T-helper 17 cell (primary cell): ENCODE results near the gene PRRG4. TPM values are rescaled to one million over a fixed set of nuclear protein-coding genes. Genes with fewer than 3 reads are reported as not detected.
A peak's percentile ranks its signal among the peaks of the same experiment; 100 is the strongest.
"Not testable (repeated sequence)": the region's sequence is repeated elsewhere in the genome, so short reads cannot be mapped to it uniquely, and the experiment has no call there.

ENCODE experiments used
- ATAC-seq: fragments of 150-1000 bp; cut with Tn5 transposase; 2 replicates; pipeline ENCODE4 v1.10.0; 2021; ENCODE audit warnings: mild to moderate bottlenecking, moderate library complexity
- DNase-seq, 3 donors: peaks; one replicate each; pipeline versions ENCODE4 v3.0.0 to v3.0.0-alpha.2; 2020 to 2021
- H3K9me3 ChIP-seq: one replicate; pipeline ENCODE4 v1.7.0; 2013; ENCODE audit warnings: low read length, mild to moderate bottlenecking; ENCODE audit not compliant: control insufficient read depth, poor library complexity, severe bottlenecking
- H3K27ac Mint-ChIP-seq: one replicate; pipeline ENCODE4 v1.8.0; 2022; ENCODE audit warnings: mild to moderate bottlenecking, moderate library complexity, mixed read lengths
- H3K27me3 Mint-ChIP-seq: one replicate; pipeline ENCODE4 v1.8.0; 2022; ENCODE audit warnings: mixed read lengths
- H3K36me3 Mint-ChIP-seq: one replicate; pipeline ENCODE4 v1.8.0; 2022; ENCODE audit warnings: low read depth, mixed read lengths
- H3K4me1 Mint-ChIP-seq: one replicate; pipeline ENCODE4 v1.8.0; 2022; ENCODE audit warnings: mild to moderate bottlenecking, mixed read lengths
- H3K4me3 Mint-ChIP-seq: one replicate; pipeline ENCODE4 v1.8.0; 2022; ENCODE audit warnings: mild to moderate bottlenecking, moderate library complexity, mixed read lengths
- total RNA-seq, 4 donors: library from RNA in 2 of 4; stranded (reverse) in 2 of 4; gene quantifications; one replicate each; pipeline ENCODE4 v1.2.3 and lab custom pipeline; 2022 to 2026

Gene PRRG4
- total RNA-seq, 2 donors from 2014 or later = 0.07 TPM; not detected in 1

DNA sequence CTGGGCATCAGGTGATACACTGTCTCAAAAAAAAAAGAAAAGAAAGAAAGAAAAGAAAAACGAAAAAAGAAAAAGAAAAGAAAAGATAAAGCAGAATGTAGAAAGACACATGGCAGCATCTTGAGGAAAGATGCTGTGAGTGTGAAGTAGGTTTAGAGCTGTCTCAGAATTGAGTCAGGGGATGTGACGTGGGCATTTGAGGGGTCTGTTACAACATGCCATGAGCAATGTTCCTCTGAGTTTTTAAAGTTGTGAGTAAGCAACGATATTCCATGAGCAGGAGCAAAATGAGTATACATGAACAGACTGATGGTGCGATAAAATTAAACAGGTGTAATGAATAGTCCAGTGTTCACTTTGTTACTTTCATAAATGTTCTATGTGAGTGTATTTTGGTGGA, 51.6 kb downstream of the PRRG4 start:
- no peak overlapping the region for H3K4me3 Mint-ChIP-seq
- no peaks in the 10 kb centered on the region for H3K9me3 ChIP-seq

DNA sequence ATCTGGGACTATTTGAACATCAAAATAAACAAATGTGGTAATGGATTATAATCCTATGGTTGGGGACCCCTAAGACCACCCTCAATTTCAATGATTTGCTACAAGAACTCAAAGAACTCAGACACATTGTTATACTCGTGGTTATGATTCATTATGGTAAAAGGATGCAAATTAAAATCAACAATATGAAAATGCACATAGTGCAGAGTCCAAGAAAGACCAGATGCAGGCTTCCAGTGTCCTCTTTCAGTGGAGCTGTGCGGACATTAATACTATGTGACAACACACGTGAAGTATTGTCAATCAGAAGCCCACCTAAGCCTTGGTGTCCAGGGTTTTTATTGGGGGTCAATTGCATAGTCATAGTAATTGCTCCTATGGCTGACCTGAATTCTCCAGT, 53.7 kb downstream of the PRRG4 start:
- H3K4me1 Mint-ChIP-seq = peaks cover 2% of the 10 kb centered on the region
- H3K4me3 Mint-ChIP-seq = no peak overlapping the region
- ATAC-seq = no peak
- peaks cover 9% of the 10 kb centered on the region for H3K27me3 Mint-ChIP-seq
- DNase-seq = no peak
- peaks cover 4% of the 10 kb centered on the region for H3K36me3 Mint-ChIP-seq
- H3K27ac Mint-ChIP-seq = no peak overlapping the region
- H3K9me3 ChIP-seq = no peaks in the 10 kb centered on the region

More for the DNA sequence above, 51.6 kb downstream of the PRRG4 start:
- ATAC-seq = no peak
- peaks cover 5% of the 10 kb centered on the region for H3K36me3 Mint-ChIP-seq
- peaks cover 2% of the 10 kb centered on the region for H3K4me1 Mint-ChIP-seq
- H3K27ac Mint-ChIP-seq = no peak overlapping the region
- H3K27me3 Mint-ChIP-seq = peaks cover 11% of the 10 kb centered on the region
- no peak for DNase-seq

DNA sequence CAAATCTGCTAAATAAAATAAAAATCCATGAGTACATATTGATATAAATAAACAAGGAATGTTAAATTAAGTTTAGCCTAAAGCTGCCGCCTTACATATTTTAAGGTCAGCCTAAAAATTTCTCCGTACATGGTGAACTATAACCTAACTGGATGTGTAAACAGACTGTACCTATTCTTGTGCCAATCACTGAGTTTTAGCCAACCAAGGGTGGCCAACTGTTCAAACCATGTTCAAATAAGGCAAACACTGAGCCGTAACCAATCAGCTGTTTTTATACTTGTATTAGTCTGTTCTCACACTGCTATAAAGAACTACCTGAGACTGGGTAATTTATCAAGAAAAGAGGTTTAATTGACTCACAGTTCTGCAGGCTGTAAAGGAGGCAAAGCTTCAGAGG, 54.3 kb downstream of the PRRG4 start:
- H3K36me3 Mint-ChIP-seq = peaks cover 4% of the 10 kb centered on the region
- no peak overlapping the region for H3K27ac Mint-ChIP-seq
- no peak for ATAC-seq
- no peaks in the 10 kb centered on the region for H3K9me3 ChIP-seq
- H3K4me3 Mint-ChIP-seq = no peak overlapping the region
- no peak for DNase-seq
- peaks cover 9% of the 10 kb centered on the region for H3K27me3 Mint-ChIP-seq
- H3K4me1 Mint-ChIP-seq = peaks cover 2% of the 10 kb centered on the region

DNA sequence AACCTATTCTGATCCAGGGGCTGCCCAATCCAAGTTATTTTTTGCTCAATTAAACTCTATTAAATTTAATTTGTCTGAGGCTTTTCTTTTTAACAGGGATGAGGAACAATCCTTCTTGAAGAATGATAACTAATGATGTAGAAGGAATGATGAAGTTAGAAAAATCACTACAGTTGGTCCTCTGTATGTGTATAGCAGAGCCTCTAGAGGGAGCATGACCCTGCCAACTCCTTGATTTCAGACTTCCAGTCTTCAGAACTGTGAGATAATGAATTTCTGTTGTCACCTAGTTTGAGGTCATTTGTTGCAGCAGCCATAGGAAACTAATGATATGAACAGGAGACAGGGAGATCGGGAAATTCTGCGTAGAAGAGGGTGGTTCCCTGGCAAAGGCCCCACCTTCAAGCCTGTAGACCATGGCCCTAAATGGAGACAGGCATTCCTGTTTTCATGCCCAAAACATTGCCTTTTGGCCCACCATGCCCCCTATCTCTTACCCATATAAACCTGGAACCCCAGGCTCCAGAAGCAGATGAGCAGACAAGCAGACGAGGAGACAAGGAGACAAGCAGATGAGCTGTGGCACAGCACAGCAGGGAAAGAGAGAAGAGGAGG, 55.1 kb downstream of the PRRG4 start:
- DNase-seq (no peak), ATAC-seq (peak; percentile 60)
- peaks cover 2% of the 10 kb centered on the region for H3K4me1 Mint-ChIP-seq
- H3K27me3 Mint-ChIP-seq = peaks cover 9% of the 10 kb centered on the region
- no peak overlapping the region for H3K27ac Mint-ChIP-seq
- H3K4me3 Mint-ChIP-seq = no peak overlapping the region
- no peaks in the 10 kb centered on the region for H3K9me3 ChIP-seq
- peaks cover 4% of the 10 kb centered on the region for H3K36me3 Mint-ChIP-seq

DNA sequence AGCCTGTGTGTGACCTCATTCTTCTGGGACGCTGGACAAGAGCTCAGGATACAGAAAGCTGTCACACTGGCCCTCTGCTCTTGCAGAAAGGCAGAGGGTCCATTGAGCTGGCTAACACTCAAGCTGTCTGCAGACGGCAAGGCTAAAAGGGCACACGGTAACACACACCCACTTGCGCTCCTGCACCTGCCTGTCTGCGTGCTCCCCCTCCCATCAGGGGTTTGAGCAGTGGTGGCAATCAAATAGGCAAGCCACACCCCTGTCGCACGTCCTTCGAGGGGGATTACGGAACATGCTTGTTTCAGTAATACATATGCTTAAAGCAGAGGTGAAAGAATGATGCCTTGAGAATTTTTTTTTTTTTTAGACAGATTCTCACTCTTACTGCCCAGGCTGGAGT, 55.8 kb downstream of the PRRG4 start:
- Mint-ChIP-seq H3K4me1 (peaks cover 2% of the 10 kb centered on the region), H3K4me3 (no peak overlapping the region), H3K27me3 (peaks cover 9% of the 10 kb centered on the region), H3K36me3 (peaks cover 4% of the 10 kb centered on the region), H3K27ac (no peak overlapping the region)
- H3K9me3 ChIP-seq = no peaks in the 10 kb centered on the region
- ATAC-seq (no peak), DNase-seq (no peak)

DNA sequence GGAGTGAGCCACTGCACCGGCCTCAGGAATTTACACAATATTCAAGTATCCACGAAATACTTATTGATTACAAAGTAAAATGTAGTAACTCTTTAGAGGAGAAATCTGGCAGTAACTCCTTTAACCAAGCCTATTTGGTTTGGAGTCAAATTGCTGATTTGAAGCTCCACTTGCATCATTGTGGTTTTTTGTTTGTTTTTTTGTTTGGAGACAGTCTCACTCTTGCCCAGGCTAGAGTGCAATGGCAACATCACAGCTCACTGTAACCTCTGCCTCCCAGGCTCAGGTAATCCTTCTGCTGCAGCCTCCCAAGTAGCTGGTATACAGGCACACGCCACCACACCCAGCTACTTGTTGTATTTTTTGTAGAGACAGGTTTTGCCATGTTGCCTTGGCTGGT, 56.5 kb downstream of the PRRG4 start:
- ATAC-seq (no peak), DNase-seq (no peak)
- H3K9me3 ChIP-seq = no peaks in the 10 kb centered on the region
- Mint-ChIP-seq H3K27me3 (peaks cover 4% of the 10 kb centered on the region), H3K27ac (no peak overlapping the region), H3K4me1 (peaks cover 2% of the 10 kb centered on the region), H3K36me3 (peaks cover 3% of the 10 kb centered on the region), H3K4me3 (no peak overlapping the region)

DNA sequence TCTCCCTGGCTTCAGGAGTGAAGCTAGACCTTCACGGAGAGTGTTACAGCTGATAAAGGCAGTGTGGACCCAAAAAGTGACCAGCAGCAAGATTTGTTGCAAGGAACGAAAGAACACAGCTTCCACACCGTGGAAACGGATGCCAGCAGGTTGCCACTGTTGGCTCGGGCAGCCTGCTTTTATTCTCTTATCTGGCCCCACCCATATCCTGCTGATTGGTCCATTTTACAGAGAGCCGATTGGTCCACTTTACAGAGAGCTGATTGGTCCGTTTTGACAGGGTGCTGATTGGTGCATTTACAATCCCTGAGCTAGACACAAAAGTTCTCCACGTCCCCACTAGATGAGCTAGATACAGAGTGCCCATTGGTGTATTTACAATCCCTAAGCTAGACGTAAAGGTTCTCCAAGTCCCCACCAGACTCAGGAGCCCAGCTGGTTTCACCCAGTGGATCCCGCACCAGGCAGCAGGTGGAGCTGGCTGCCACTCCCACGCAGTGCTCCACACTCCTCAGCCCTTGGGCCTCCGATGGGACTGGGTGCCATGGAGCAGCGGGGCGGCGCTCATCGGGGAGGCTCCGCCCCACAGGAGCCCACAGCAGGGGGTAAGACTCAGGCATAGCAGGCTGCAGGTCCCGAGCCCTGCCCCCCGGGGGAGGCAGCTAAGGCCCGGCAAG, 58.1 kb downstream of the PRRG4 start:
- H3K27me3 Mint-ChIP-seq, H3K4me1 Mint-ChIP-seq, H3K4me3 Mint-ChIP-seq, ATAC-seq, DNase-seq, H3K36me3 Mint-ChIP-seq, H3K27ac Mint-ChIP-seq, H3K9me3 ChIP-seq: not testable (repeated sequence)

DNA sequence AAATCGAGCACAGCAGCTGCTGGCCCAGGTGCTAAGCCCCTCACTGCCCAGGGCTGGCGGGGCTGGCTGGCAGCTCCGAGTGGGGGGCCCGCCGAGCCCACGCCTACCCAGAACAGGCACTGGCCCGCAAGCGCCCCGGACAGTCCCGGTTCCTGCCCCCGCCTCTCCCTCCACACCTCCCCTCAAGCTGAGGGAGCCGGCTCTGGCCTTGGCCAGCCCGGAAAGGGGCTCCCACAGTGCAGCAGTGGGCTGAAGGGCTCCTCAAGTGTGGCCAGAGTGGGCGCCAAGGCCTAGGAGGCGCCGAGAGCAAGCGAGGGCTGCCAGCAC, 58.6 kb downstream of the PRRG4 start:
- not testable (repeated sequence) for H3K4me3 Mint-ChIP-seq, H3K4me1 Mint-ChIP-seq, DNase-seq, ATAC-seq, H3K36me3 Mint-ChIP-seq, H3K9me3 ChIP-seq, H3K27me3 Mint-ChIP-seq, H3K27ac Mint-ChIP-seq

DNA sequence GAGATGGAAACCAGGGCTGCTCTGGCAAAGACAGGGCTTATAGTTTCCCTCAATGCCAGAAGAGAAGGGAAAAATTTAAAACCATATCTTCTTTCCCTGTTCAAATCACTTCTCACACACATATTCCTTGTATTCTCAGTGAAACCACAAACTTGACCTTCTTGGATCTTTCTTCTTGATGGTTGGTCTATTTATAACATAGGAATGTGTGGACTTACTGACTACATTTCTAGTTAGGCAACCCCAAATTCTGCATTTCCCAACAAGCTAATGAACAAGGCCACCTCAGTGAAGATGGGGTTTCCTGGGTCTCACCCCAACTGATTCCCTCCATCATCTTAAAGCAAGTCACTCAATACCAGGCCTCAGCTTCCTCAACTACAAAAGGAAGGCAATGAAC, 59.1 kb downstream of the PRRG4 start:
- ATAC-seq (no peak), DNase-seq (no peak)
- no peak overlapping the region for H3K27ac Mint-ChIP-seq

DNA sequence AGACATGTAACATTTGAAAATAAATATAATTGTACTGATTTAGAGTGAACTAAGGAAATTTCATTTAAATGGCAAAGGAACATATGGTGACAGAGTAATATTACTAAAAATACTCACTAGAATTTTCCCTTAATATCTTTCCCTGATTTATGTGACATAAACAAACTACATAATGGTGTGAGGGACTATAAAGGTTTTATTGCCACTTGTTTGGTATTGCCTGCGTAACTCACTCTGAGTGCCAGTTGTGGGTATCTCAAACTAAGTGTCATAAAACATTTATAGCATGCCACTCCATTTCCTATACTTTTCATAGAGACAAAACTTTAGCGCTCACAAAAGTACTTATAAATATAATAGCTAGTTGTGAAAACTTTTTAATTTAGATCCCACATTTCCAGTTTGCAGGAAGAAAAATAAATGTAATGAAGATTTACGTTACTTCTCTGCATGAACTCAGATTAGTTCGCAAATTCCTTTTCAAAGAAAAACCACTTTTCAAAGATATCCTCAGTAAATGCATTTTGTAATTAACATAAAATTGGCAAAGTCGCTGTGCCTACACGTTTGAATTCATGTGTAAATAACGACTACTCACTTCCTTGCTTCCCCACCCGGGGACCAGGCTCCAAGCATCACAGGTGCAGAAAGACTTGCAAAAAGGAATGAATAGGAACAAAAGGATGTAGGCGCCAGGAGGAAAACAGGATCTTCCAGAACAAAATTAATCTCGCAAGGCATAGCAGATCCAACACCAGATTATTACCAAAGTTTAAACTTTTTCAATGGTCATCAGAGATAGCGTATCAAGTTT, 61.3 kb downstream of the PRRG4 start:
- Mint-ChIP-seq H3K4me1 (peaks cover 13% of the 10 kb centered on the region), H3K4me3 (peak overlapping the region; percentile 95), H3K27ac (peak overlapping the region; percentile 81), H3K27me3 (no peaks in the 10 kb centered on the region), H3K36me3 (no peaks in the 10 kb centered on the region)
- no peaks in the 10 kb centered on the region for H3K9me3 ChIP-seq
- no peak for ATAC-seq
- no peak for DNase-seq

More for the DNA sequence above, 59.1 kb downstream of the PRRG4 start:
- Mint-ChIP-seq H3K4me1 (peaks cover 7% of the 10 kb centered on the region), H3K27me3 (no peaks in the 10 kb centered on the region), H3K36me3 (no peaks in the 10 kb centered on the region), H3K4me3 (no peak overlapping the region)
- H3K9me3 ChIP-seq = no peaks in the 10 kb centered on the region

DNA sequence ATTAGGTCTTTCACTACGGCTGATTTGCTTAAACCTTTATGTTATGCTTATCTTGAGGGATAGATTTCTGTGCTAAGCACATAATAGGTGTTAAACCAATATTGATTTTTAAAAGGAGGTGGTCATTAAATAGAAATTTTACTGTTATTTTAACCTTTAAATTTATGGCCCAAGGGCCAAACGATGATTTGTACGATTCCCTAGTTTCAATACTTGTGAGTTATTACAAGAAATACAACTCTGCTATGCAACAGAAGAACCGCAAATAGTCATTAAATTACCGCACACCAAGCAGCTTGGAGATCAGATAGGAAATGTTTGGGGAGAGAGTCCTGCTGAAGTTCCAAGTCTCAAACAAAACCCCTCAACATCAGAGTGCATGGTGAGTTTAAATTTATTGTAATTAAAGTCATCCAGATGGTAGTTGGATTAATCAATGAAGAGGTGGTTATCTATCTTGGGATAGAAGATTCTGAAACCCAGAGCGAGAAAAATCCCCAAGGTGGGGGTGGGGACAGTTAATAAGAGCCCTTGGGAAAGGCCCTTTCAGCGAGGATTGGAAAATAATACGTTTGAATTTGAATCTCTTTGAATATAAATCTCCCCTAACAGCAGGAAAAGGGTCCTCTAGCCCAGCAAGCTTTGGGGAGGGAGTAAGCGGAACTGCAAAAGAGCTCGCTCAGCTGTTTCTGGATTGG, 62.1 kb downstream of the PRRG4 start:
- DNase-seq (no peak), ATAC-seq (no peak)
- Mint-ChIP-seq H3K27me3 (no peaks in the 10 kb centered on the region), H3K27ac (peak overlapping the region; percentile 81), H3K4me3 (peak overlapping the region; percentile 95), H3K36me3 (no peaks in the 10 kb centered on the region), H3K4me1 (peaks cover 13% of the 10 kb centered on the region)
- no peaks in the 10 kb centered on the region for H3K9me3 ChIP-seq

DNA sequence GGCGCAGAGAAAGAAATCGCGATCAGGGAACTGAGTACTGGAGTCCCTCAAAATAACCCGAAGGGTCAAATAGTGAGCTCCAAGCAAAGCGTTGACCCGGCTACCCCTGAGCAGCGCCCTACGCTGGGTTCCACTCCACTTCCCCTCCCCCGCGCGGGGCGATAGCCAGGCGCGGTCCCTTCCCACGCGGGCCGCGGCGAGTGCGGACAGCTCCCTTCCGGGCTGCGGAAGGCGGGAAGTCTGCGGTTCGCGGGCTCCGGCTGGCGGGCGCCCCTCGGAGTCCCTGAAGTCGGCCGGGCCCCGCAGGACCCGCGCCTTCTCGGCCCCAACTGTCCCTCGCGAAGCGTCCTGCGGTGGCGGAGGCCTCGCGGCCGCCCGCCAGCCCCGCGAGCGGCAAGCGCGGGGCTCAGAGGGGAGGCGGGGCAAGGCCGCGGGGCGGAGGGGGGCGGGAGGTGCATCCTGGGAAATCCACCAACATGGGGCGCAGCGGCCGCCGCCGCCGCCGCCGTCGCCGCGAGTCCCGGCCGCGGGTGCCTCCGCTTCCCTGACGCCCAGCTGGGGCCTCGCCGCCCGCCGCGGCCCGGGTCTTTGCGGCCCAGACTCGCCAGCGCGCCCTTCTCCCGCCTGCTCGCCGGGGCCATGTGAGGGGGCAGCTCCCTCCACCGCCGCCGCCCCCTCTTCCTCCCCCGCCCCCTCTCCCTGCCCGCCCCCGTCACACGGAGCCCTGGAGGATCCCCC, 62.8 kb downstream of the PRRG4 start, which contains the start of gene QSER1:
QSER1 (plus strand) TSS at position 457 of the 738 bp plus-strand sequence. CDS start 315 bp downstream, outside the sequence.
- Mint-ChIP-seq H3K36me3 (no peaks in the 10 kb centered on the region), H3K27me3 (no peaks in the 10 kb centered on the region), H3K4me1 (peaks cover 16% of the 10 kb centered on the region), H3K4me3 (peak within 1 kb of the TSS; percentile 95), H3K27ac (peak within 1 kb of the TSS; percentile 89)
- DNase-seq (peak; percentile 47 to 62 (median 60)), ATAC-seq (peak; percentile 76)
- no peaks in the 10 kb centered on the region for H3K9me3 ChIP-seq

DNA sequence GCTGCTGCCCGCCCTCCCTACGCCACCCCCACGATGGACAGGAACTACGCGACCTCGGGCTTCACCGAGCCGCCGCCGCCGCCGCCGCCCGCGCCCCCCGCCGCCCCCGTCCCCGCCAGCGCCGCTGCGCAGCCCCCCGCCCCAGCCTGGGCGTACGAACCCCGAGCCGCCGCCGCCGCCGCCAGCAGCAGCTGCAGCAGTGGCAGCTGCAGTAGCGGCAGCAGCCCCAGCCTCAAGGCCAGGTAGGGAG, 63.3 kb downstream of the PRRG4 start:
- Mint-ChIP-seq H3K27ac (peak overlapping the region; percentile 89), H3K27me3 (no peaks in the 10 kb centered on the region), H3K4me1 (peaks cover 19% of the 10 kb centered on the region), H3K4me3 (peak overlapping the region; percentile 95), H3K36me3 (no peaks in the 10 kb centered on the region)
- DNase-seq = no peak
- no peaks in the 10 kb centered on the region for H3K9me3 ChIP-seq
- ATAC-seq = no peak
